ENCODE data around the gene POLR2C. TPM values are rescaled to one million over a fixed set of nuclear protein-coding genes. Genes with fewer than 3 reads are reported as not detected.

The POLR2C gene
- total RNA-seq, 5 donors from 2014 or later (not counting 1 experiment from before 2014, with no cell fraction given), result 63.8 to 93.9 (median 69.0) TPM

DNA sequence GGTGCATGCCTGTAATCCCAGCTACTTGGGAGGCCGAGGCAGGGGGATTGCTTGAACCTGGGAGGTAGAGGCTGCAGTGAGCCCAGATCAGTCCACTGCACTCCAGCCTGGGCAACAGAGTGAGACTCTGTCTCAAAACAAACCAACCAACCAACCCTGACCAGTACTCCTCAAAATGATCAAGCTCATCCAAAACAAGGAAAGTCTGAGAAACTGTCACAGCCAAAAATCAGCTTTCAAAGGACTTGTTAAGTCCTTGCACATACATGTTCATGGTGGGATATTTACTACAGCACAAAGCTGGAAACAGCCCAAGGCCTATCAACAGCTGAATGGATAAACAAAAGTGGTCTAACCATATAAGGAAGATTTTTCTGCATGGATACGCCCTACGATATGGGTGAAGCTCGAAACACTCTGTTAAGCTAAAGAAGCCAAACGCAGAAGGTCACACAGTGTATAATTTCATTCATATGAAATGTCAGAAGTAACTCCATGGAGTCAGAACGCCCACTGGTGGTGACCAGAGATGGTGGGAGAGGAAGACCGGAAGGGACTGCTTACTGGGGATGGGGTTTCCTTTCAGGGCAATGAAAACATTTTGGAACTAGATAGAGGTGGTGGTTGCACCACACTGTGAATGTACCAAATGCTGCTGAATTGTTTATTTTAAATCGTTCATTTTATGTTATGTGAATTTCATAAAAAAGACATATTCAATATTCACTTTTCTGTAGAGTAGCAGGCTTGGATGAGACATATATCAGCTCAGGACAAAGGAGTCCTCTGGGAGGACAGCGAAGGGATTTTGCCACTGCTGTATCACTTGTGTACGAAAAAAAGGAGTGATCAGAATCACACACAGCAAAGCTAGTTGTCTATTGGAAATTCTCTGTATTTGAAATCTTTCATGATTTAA is 40.2 kb upstream of the POLR2C start:
- Histone ChIP-seq H3K4me1 (ENCODE audit: control insufficient read depth in 1 of 2, extremely low read depth in 1 of 2, insufficient read depth in 2 of 2, low read length in 2 of 2) (peaks cover 0 to 16% of the 10 kb centered on the region in 2 experiments), H3K27me3 (replicated peaks in 1 of 2; ENCODE audit: control insufficient read depth in 2 of 2, extremely low read depth in 1 of 2, insufficient read depth in 2 of 2, low read length in 1 of 2) (peaks cover 0 to 2% of the 10 kb centered on the region in 2 experiments), H3K36me3 (ENCODE audit: control insufficient read depth in 2 of 2, extremely low read depth in 1 of 2, insufficient read depth in 1 of 2, low read length in 1 of 2) (no peaks in the 10 kb centered on the region), H3K9me3 (no peaks in the 10 kb centered on the region), H3K27ac (ENCODE audit: low read length) (no peak overlapping the region), H3K4me3 (ENCODE audit: control insufficient read depth in 1 of 2, extremely low read depth in 1 of 2, low read length in 1 of 2) (no peak overlapping the region)
- Mint-ChIP-seq H3K4me3 (no peak overlapping the region), H3K27me3 (no peaks in the 10 kb centered on the region), H3K27ac (no peak overlapping the region), H3K4me1 (peaks cover 15 to 17% (median 16%) of the 10 kb centered on the region in 3 donors), H3K36me3 (peaks cover 4% of the 10 kb centered on the region), H3K9me3 (no peaks in the 10 kb centered on the region)
- 85% methylated on average over 5 of the region's 10 CpGs for WGBS (ENCODE audit: insufficient coverage)
- no peak for ATAC-seq (replicated peaks in 1 of 4)
- no peak for DNase-seq
- CTCF ChIA-PET, result interaction anchor here (0.9 to 1.6 kb wide), 2 partner anchors 11 to 97 kb away, joined by 3 read pairs; no protein-coding TSS in a partner anchor
- POLR2A ChIA-PET, result interaction anchor here (0.5 to 0.6 kb wide), 3 partner anchors 52 to 187 kb away, joined by 4 to 11 read pairs (median 7); no protein-coding TSS in a partner anchor

DNA sequence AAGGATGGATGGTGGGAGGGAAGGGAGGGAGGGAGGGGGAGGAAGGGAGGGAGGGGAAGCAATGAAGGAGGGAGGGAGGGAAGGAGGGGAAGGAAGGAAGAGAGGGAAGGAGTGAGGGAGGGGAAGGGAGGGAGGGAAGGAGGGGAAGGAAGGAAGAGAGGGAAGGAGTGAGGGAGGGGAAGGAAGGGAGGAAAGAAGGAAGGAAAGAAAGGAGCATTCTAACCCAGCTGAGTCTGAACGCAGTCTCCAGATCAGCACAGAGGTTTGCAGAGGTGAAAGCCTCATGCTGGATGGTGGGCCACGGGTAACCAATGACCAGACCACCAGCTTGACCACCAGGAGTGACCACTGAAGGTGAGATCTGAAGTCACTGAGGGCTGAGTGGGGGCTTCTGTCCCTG is 39.3 kb upstream of the POLR2C start:
- 80% methylated on average over 1 of the region's 2 CpGs for WGBS (ENCODE audit: insufficient coverage)
- no peak overlapping the region for H3K27ac Mint-ChIP-seq
- Histone ChIP-seq H3K4me1 (ENCODE audit: control insufficient read depth in 1 of 2, extremely low read depth in 1 of 2, insufficient read depth in 2 of 2, low read length in 2 of 2) (peaks cover 0 to 11% of the 10 kb centered on the region in 2 experiments), H3K36me3 (ENCODE audit: control insufficient read depth in 2 of 2, extremely low read depth in 1 of 2, insufficient read depth in 1 of 2, low read length in 1 of 2) (peaks cover 0 to 8% of the 10 kb centered on the region in 2 donors), H3K4me3 (ENCODE audit: control insufficient read depth in 1 of 2, extremely low read depth in 1 of 2, low read length in 1 of 2) (no peak overlapping the region), H3K27me3 (replicated peaks in 1 of 2; ENCODE audit: control insufficient read depth in 2 of 2, extremely low read depth in 1 of 2, insufficient read depth in 2 of 2, low read length in 1 of 2) (peaks cover 0 to 2% of the 10 kb centered on the region in 2 experiments), H3K9me3 (no peaks in the 10 kb centered on the region), H3K27ac (ENCODE audit: low read length) (no peak overlapping the region)
- ATAC-seq (replicated peaks in 1 of 4), result no peak
- DNase-seq, result no peak
- CTCF ChIA-PET, result interaction anchor here (0.9 to 1.6 kb wide), 2 partner anchors 11 to 97 kb away, joined by 3 read pairs; no protein-coding TSS in a partner anchor
- no peak overlapping the region for H3K4me3 Mint-ChIP-seq
- POLR2A ChIA-PET, result no interaction called here
- H3K36me3 Mint-ChIP-seq, result peaks cover 12% of the 10 kb centered on the region
- H3K27me3 Mint-ChIP-seq, result no peaks in the 10 kb centered on the region
- peaks cover 9 to 13% (median 11%) of the 10 kb centered on the region in 3 donors for H3K4me1 Mint-ChIP-seq
- H3K9me3 Mint-ChIP-seq, result no peaks in the 10 kb centered on the region

DNA sequence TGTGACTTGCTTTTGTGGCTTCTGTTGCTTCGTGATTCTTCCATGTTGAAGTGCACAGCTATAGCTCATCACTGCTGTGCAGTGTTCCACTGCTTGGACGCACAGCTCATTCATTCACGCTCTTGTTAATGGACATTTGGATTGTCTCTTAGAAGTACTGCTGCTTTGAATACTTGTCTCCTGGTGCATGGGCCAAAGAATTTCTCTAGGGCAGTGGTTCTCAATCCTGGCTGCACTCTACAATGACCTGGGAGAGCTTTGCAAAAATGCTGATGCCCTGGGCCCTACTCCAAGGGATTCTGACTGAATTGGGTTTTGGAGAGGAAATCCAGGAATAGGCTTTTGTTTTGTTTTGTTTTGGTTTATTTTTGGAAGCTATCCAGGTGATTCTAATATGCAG is 37.9 kb upstream of the POLR2C start:
- Histone ChIP-seq H3K27me3 (replicated peaks in 1 of 2; ENCODE audit: control insufficient read depth in 2 of 2, extremely low read depth in 1 of 2, insufficient read depth in 2 of 2, low read length in 1 of 2) (peaks cover 0 to 2% of the 10 kb centered on the region in 2 experiments), H3K9me3 (no peaks in the 10 kb centered on the region), H3K36me3 (ENCODE audit: control insufficient read depth in 2 of 2, extremely low read depth in 1 of 2, insufficient read depth in 1 of 2, low read length in 1 of 2) (peaks cover 0 to 18% of the 10 kb centered on the region in 2 donors), H3K27ac (ENCODE audit: low read length) (no peak overlapping the region), H3K4me1 (ENCODE audit: control insufficient read depth in 1 of 2, extremely low read depth in 1 of 2, insufficient read depth in 2 of 2, low read length in 2 of 2) (no peaks in the 10 kb centered on the region), H3K4me3 (ENCODE audit: control insufficient read depth in 1 of 2, extremely low read depth in 1 of 2, low read length in 1 of 2) (no peak overlapping the region)
- H3K4me3 Mint-ChIP-seq, result no peak overlapping the region
- no peak overlapping the region for H3K27ac Mint-ChIP-seq
- H3K4me1 Mint-ChIP-seq, result peaks cover 0 to 3% (median 2%) of the 10 kb centered on the region in 3 donors
- ChIA-PET POLR2A (no interaction called here), CTCF (interaction anchor here in 1 of 2 donors (0.5 to 0.6 kb wide), 2 partner anchors 11 to 762 kb away, joined by 4 to 5 read pairs; no protein-coding TSS in a partner anchor)
- H3K9me3 Mint-ChIP-seq, result no peaks in the 10 kb centered on the region
- no peaks in the 10 kb centered on the region for H3K27me3 Mint-ChIP-seq
- DNase-seq (no peak), ATAC-seq (replicated peaks in 1 of 4) (no peak)
- peaks cover 23% of the 10 kb centered on the region for H3K36me3 Mint-ChIP-seq
- WGBS (ENCODE audit: insufficient coverage), result 87% methylated on average over 3 of the region's 3 CpGs

DNA sequence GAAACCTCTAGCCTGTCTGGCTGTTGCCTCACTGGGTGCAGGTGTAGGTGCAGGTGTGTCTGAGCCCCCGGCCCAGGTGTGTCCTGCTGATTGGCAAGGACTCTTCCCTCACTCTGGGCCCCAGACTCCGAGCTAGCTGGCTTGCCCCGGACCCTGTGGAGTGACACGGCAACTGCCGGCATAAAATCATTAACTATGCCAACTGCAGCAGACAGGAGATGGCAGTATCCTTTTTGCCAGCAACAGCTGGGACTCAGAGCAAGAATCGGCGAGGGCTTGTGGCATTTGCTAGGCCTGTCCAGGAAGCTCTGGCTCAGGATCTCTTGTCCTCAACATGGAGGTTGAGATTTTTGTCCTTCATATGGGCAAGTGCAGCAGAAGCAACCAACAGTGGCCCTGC is 36.1 kb upstream of the POLR2C start:
- Mint-ChIP-seq H3K36me3 (peaks cover 39% of the 10 kb centered on the region), H3K9me3 (no peaks in the 10 kb centered on the region), H3K4me3 (no peak overlapping the region), H3K4me1 (peaks cover 0 to 6% (median 0%) of the 10 kb centered on the region in 3 donors), H3K27me3 (no peaks in the 10 kb centered on the region), H3K27ac (no peak overlapping the region)
- Histone ChIP-seq H3K4me1 (ENCODE audit: control insufficient read depth in 1 of 2, extremely low read depth in 1 of 2, insufficient read depth in 2 of 2, low read length in 2 of 2) (no peaks in the 10 kb centered on the region), H3K27me3 (replicated peaks in 1 of 2; ENCODE audit: control insufficient read depth in 2 of 2, extremely low read depth in 1 of 2, insufficient read depth in 2 of 2, low read length in 1 of 2) (no peaks in the 10 kb centered on the region), H3K4me3 (ENCODE audit: control insufficient read depth in 1 of 2, extremely low read depth in 1 of 2, low read length in 1 of 2) (no peak overlapping the region), H3K9me3 (no peaks in the 10 kb centered on the region), H3K36me3 (ENCODE audit: control insufficient read depth in 2 of 2, extremely low read depth in 1 of 2, insufficient read depth in 1 of 2, low read length in 1 of 2) (peaks cover 0 to 35% of the 10 kb centered on the region in 2 donors), H3K27ac (ENCODE audit: low read length) (no peak overlapping the region)
- POLR2A ChIA-PET, result no interaction called here
- ATAC-seq (replicated peaks in 1 of 4) (no peak), DNase-seq (no peak)
- CTCF ChIA-PET, result interaction anchor here in 1 of 2 donors (0.9 kb wide), 1 partner anchor 10 kb away, joined by 3 read pairs; no protein-coding TSS in a partner anchor
- WGBS (ENCODE audit: insufficient coverage), result 96% methylated on average over 7 of the region's 7 CpGs

- Histone ChIP-seq H3K36me3 (ENCODE audit: control insufficient read depth in 2 of 2, extremely low read depth in 1 of 2, insufficient read depth in 1 of 2, low read length in 1 of 2) (peaks cover 0 to 44% of the 10 kb centered on the region in 2 donors), H3K4me1 (ENCODE audit: control insufficient read depth in 1 of 2, extremely low read depth in 1 of 2, insufficient read depth in 2 of 2, low read length in 2 of 2) (peaks cover 0 to 3% of the 10 kb centered on the region in 2 experiments), H3K27me3 (replicated peaks in 1 of 2; ENCODE audit: control insufficient read depth in 2 of 2, extremely low read depth in 1 of 2, insufficient read depth in 2 of 2, low read length in 1 of 2) (no peaks in the 10 kb centered on the region), H3K4me3 (ENCODE audit: control insufficient read depth in 1 of 2, extremely low read depth in 1 of 2, low read length in 1 of 2) (no peak overlapping the region), H3K9me3 (no peaks in the 10 kb centered on the region), H3K27ac (ENCODE audit: low read length) (no peak overlapping the region)
- no peak overlapping the region for H3K4me3 Mint-ChIP-seq
- no peak for DNase-seq
- peaks cover 46% of the 10 kb centered on the region for H3K36me3 Mint-ChIP-seq
- WGBS (ENCODE audit: insufficient coverage), result 100% methylated on average over 2 of the region's 8 CpGs
- H3K27me3 Mint-ChIP-seq, result no peaks in the 10 kb centered on the region
- ChIA-PET CTCF (interaction anchor here in 1 of 2 donors (0.6 kb wide), 1 partner anchor 386 kb away, joined by 3 read pairs; no protein-coding TSS in a partner anchor), POLR2A (no interaction called here)
- no peaks in the 10 kb centered on the region for H3K9me3 Mint-ChIP-seq
- no peak for ATAC-seq (replicated peaks in 1 of 4)
- H3K4me1 Mint-ChIP-seq, result peaks cover under 1 to 7% (median 3%) of the 10 kb centered on the region in 3 donors
- H3K27ac Mint-ChIP-seq, result peak overlapping the region in 1 of 2 donors; percentile 44
Observed at GRCh38 chr16:57427307-57427706, 35.2 kb upstream of the POLR2C start.

DNA sequence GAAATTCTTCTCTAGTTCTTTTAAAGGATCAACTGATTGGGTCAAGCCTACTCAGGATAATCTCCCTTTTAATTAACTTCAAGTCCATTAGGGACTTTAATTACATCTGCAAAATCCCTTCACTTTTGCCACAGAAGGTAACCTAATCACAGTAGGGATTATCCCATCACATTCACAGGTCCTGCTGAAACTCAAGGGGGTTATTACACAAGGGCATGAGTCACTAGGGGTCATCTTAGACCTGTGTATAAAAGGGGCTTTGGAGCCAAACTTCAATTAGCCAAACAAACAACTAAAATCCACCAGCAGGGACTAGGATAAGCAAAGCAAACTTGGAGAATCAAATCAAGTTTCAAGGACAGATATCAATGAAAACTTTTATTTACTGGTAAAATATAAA is 34.7 kb upstream of the POLR2C start:
- H3K27ac Mint-ChIP-seq, result no peak overlapping the region
- ATAC-seq (replicated peaks in 1 of 4), result no peak
- Histone ChIP-seq H3K9me3 (no peaks in the 10 kb centered on the region), H3K36me3 (ENCODE audit: control insufficient read depth in 2 of 2, extremely low read depth in 1 of 2, insufficient read depth in 1 of 2, low read length in 1 of 2) (peaks cover 0 to 49% of the 10 kb centered on the region in 2 donors), H3K4me1 (ENCODE audit: control insufficient read depth in 1 of 2, extremely low read depth in 1 of 2, insufficient read depth in 2 of 2, low read length in 2 of 2) (peaks cover 5 to 9% of the 10 kb centered on the region in 2 experiments), H3K27me3 (replicated peaks in 1 of 2; ENCODE audit: control insufficient read depth in 2 of 2, extremely low read depth in 1 of 2, insufficient read depth in 2 of 2, low read length in 1 of 2) (no peaks in the 10 kb centered on the region), H3K4me3 (ENCODE audit: control insufficient read depth in 1 of 2, extremely low read depth in 1 of 2, low read length in 1 of 2) (no peak overlapping the region), H3K27ac (ENCODE audit: low read length) (no peak overlapping the region)
- no peaks in the 10 kb centered on the region for H3K9me3 Mint-ChIP-seq
- H3K4me3 Mint-ChIP-seq, result no peak overlapping the region
- POLR2A ChIA-PET, result no interaction called here
- H3K36me3 Mint-ChIP-seq, result peaks cover 50% of the 10 kb centered on the region
- no peak for DNase-seq
- CTCF ChIA-PET, result no interaction called here
- peaks cover 6 to 9% (median 8%) of the 10 kb centered on the region in 3 donors for H3K4me1 Mint-ChIP-seq
- H3K27me3 Mint-ChIP-seq, result no peaks in the 10 kb centered on the region
